K562 (cell line): ENCODE results near the gene RTBDN. TPM values are rescaled to one million over a fixed set of nuclear protein-coding genes. Genes with fewer than 3 reads are reported as not detected.

Experiments used
- ATAC-seq: fragments of 200-7000 bp; cut with Tn5 transposase; 3 replicates; pipeline ENCODE4 v1.9.1; 2020; ENCODE audit warnings: moderate library complexity
- BruUV-seq: library from RNA; stranded (reverse); fragments of 400-500 nt; replicated peaks from 2 replicates; lab custom pipeline; 2021; lab: Mats Ljungman, UMichigan
- CTCF ChIA-PET: fragments of 300-600 bp; formaldehyde crosslinking; extraction: SDS; loops from one replicate; lab custom pipeline; 2021; ENCODE audit warnings: low intra/inter-chr PET ratio; lab: Yijun Ruan, JAX
- POLR2A ChIA-PET: fragments of 300-600, 350-650 bp; sonication (Branson Sonifier 250); formaldehyde crosslinking; extraction: SDS; loops from one replicate; lab custom pipeline; 2021; ENCODE audit warnings: antibody characterized with exemption, inconsistent platforms; lab: Yijun Ruan, JAX
- DNase-seq, 4 experiments: peaks; one replicate each; pipeline versions ENCODE4 v3.0.0 to v3.0.0-alpha.2; 2011 to 2018; ENCODE audit warnings: low spot score in 3 of 4, mixed read lengths in 3 of 4; ENCODE audit errors: extremely low read depth in 1 of 4
- FAIRE-seq: peaks from 2 replicates; lab custom pipeline; 2011; peaks lifted over from hg19 to GRCh38; lab: Jason Lieb, UNC
- H2AFZ ChIP-seq: 2 replicates; pipeline ENCODE4 v1.6.0; 2011; ENCODE audit warnings: low read depth, low read length, control low read depth, inconsistent platforms
- H3K27ac ChIP-seq: fragments of 200-600 bp; 3 replicates; pipeline ENCODE4 v1.8.0; 2011; ENCODE audit warnings: low read depth, mild to moderate bottlenecking, control low read depth, inconsistent platforms, low read length, moderate library complexity, mixed read lengths; ENCODE audit errors: extremely low read depth
- H3K27me3 ChIP-seq, 2 experiments: fragments of 300-600 bp in 1 of 2; 2 replicates in 1 of 2; 3 replicates in 1 of 2; pipeline versions ENCODE4 v1.6.0 to v1.8.0; 2011; ENCODE audit warnings: inconsistent platforms in 2 of 2, low read length in 2 of 2, mild to moderate bottlenecking in 1 of 2, mixed read lengths in 1 of 2, moderate library complexity in 1 of 2; ENCODE audit not compliant: control insufficient read depth in 2 of 2, insufficient read depth in 2 of 2
- H3K36me3 ChIP-seq: fragments of 300-600 bp; 3 replicates; pipeline ENCODE4 v1.8.0; 2011; ENCODE audit warnings: mild to moderate bottlenecking, low read length, inconsistent platforms; ENCODE audit not compliant: control insufficient read depth, insufficient read depth
- H3K4me1 ChIP-seq, 2 experiments: fragments of 200-600 bp in 1 of 2; replicated peaks in 1 of 2; 2 replicates in 1 of 2; 3 replicates in 1 of 2; pipeline versions ENCODE4 v1.5.1 to v1.8.0; 2011; ENCODE audit warnings: inconsistent platforms in 2 of 2, low read length in 2 of 2, mild to moderate bottlenecking in 1 of 2, mixed read lengths in 1 of 2, moderate library complexity in 1 of 2; ENCODE audit not compliant: control insufficient read depth in 2 of 2, insufficient read depth in 2 of 2
- H3K4me2 ChIP-seq: 2 replicates; pipeline ENCODE4 v1.6.1; 2011; ENCODE audit warnings: low read length, control low read depth, inconsistent platforms, mixed read lengths; ENCODE audit not compliant: insufficient read depth
- H3K4me3 ChIP-seq: fragments of 200-600 bp; sonication (generic), shearing (Covaris generic); 2 replicates; pipeline ENCODE4 v1.5.1; 2016; ENCODE audit warnings: control low read depth, inconsistent platforms
- H3K79me2 ChIP-seq: fragments of 200-600 bp; 3 replicates; pipeline ENCODE4 v1.8.0; 2011; ENCODE audit warnings: low read length, inconsistent platforms; ENCODE audit not compliant: control insufficient read depth, insufficient read depth
- H3K9ac ChIP-seq, 2 experiments: 2 replicates each; pipeline versions ENCODE4 v1.6.0 to v1.6.1; 2011; ENCODE audit warnings: low read depth in 2 of 2, low read length in 2 of 2, control low read depth in 1 of 2, inconsistent platforms in 1 of 2, mild to moderate bottlenecking in 1 of 2, mixed read lengths in 1 of 2; ENCODE audit not compliant: insufficient read depth in 1 of 2
- H3K9me1 ChIP-seq: one replicate; pipeline ENCODE4 v1.6.0; 2011; ENCODE audit warnings: inconsistent platforms, mild to moderate bottlenecking, low read length, moderate library complexity; ENCODE audit not compliant: control insufficient read depth, insufficient read depth
- H3K9me3 ChIP-seq: replicated peaks from 2 replicates; pipeline ENCODE4 v1.5.1; 2011; ENCODE audit warnings: low read depth, low read length, inconsistent platforms; ENCODE audit not compliant: control insufficient read depth, insufficient read depth
- H4K20me1 ChIP-seq: replicated peaks from 2 replicates; pipeline ENCODE4 v1.6.1; 2011; ENCODE audit warnings: low read length, inconsistent platforms, mixed read lengths; ENCODE audit not compliant: control insufficient read depth, insufficient read depth
- ARNT ChIP-seq, 2 experiments: fragments of 450-650 bp; IDR thresholded peaks; 2 replicates each; pipeline ENCODE4 v1.6.1; 2016; ENCODE audit warnings: mild to moderate bottlenecking in 1 of 2
- CBFA2T3 ChIP-seq: fragments of 450-650 bp; IDR thresholded peaks from 2 replicates; pipeline ENCODE4 v1.6.1; 2017
- FOXK1 ChIP-seq: sonication (generic); formaldehyde crosslinking; IDR thresholded peaks from 2 replicates; pipeline ENCODE4 v1.8.0; 2022; ENCODE audit warnings: missing genetic modification reagents, mild to moderate bottlenecking, borderline replicate concordance
- HDAC1 ChIP-seq, 2 experiments: fragments of 450-650 bp; IDR thresholded peaks; 2 replicates each; pipeline ENCODE4 v1.6.1; 2016 to 2017; ENCODE audit warnings: inconsistent platforms in 1 of 2, mild to moderate bottlenecking in 1 of 2, moderate library complexity in 1 of 2
- HDAC2 ChIP-seq: fragments of 450-650 bp; IDR thresholded peaks from 2 replicates; pipeline ENCODE4 v1.6.1; 2016; ENCODE audit warnings: mild to moderate bottlenecking
- PHF21A ChIP-seq: fragments of 450-650 bp; IDR thresholded peaks from 2 replicates; pipeline ENCODE4 v1.6.1; 2017; ENCODE audit warnings: low read depth, borderline replicate concordance
- SETDB1 ChIP-seq: IDR thresholded peaks from one replicate; pipeline ENCODE4 v1.6.1; 2012; ENCODE audit warnings: low read length, control low read depth, inconsistent platforms
- SMARCA5 ChIP-seq: fragments of 450-650 bp; IDR thresholded peaks from 2 replicates; pipeline ENCODE4 v1.6.1; 2016
- ZFP36 ChIP-seq: fragments of 150-350 bp; IDR thresholded peaks from 2 replicates; pipeline ENCODE4 v1.6.1; 2018; ENCODE audit warnings: low read length, low read depth; ENCODE audit not compliant: partially characterized antibody
- ZNF24 ChIP-seq: fragments of 450-650 bp; IDR thresholded peaks from 2 replicates; pipeline ENCODE4 v1.6.1; 2016
- ZNF253 ChIP-seq: fragments of 250-450 bp; sonication (Bioruptor Pico); conservative IDR thresholded peaks from 2 replicates; pipeline ENCODE4 v1.6.1; 2021; ENCODE audit warnings: mild to moderate bottlenecking
- WGBS: fragments of 100-300 bp; shearing (Covaris generic); methylation state at CpG from one replicate; pipeline ENCODE4 v1.1.6; 2016; ENCODE audit warnings: low coverage, mixed read lengths; ENCODE audit not compliant: insufficient coverage; ENCODE audit errors: missing lambda C conversion rate; 5-methylcytosine and 5-hydroxymethylcytosine counted together
- in situ Hi-C: fragments of 300-500 bp; cut with MboI; formaldehyde crosslinking; loops from 4 replicates; pipeline ENCODE4 v1.15.0; 2018; ENCODE audit warnings: inconsistent platforms, mixed read lengths
- intact Hi-C: fragments of 100-400 bp; cut with micrococcal nuclease; formaldehyde crosslinking; loops from 2 replicates; pipeline ENCODE4 v1.14.2; 2022
- polyA plus RNA-seq, 8 experiments: library from polyadenylated mRNA; depleted of rRNA in 4 of 8; stranded (reverse) in 5 of 8; unstranded in 3 of 8; fragments of >200 nt; fragmentation: Nextera tagmentation in 2 of 8; fragmentation: Illumina TruSeq in 1 of 8; extraction: Ambion mirVana in 2 of 8; extraction: Trizol in 1 of 8; gene quantifications; 2 replicates each; pipeline versions ENCODE4 v1.2.1 to v1.2.3, GENCODE V29; 2011 to 2014; ENCODE audit warnings: inconsistent platforms in 1 of 8, missing spikeins in 1 of 8
- total RNA-seq, 7 experiments: library from RNA; depleted of rRNA in 6 of 7; stranded (reverse); fragments of >200 nt in 6 of 7; fragmentation: Illumina TruSeq in 2 of 7; extraction: Trizol in 2 of 7; gene quantifications; 2 replicates each; pipeline versions ENCODE4 v1.2.1 to v1.2.3, GENCODE V29; 2011 to 2021; ENCODE audit warnings: low replicate concordance in 1 of 7
- TF ChIP-seq, protein P1 (sequence below), 2 experiments: IDR thresholded peaks in 1 of 2; conservative IDR thresholded peaks in 1 of 2; 2 replicates each; pipeline ENCODE4 v1.6.1; 2016; ENCODE audit warnings: low read depth in 2 of 2, mild to moderate bottlenecking in 1 of 2, missing compliant biosample characterization in 1 of 2, missing genetic modification characterization in 1 of 2, moderate library complexity in 1 of 2
- TF ChIP-seq, protein P2 (sequence below), 2 experiments: fragments of 450-650 bp in 1 of 2; sonication (generic) in 1 of 2; formaldehyde crosslinking in 1 of 2; IDR thresholded peaks in 1 of 2; conservative IDR thresholded peaks in 1 of 2; 2 replicates each; pipeline versions ENCODE4 v1.6.1 to v1.8.1; 2016 to 2023; ENCODE audit warnings: mild to moderate bottlenecking in 2 of 2, moderate library complexity in 2 of 2, inconsistent platforms in 1 of 2, missing genetic modification reagents in 1 of 2
- TF ChIP-seq, protein P3 (sequence below), 2 experiments: fragments of 250-450 bp in 1 of 2; fragments of 450-650 bp in 1 of 2; sonication (Bioruptor Pico) in 1 of 2; IDR thresholded peaks; 2 replicates each; pipeline versions ENCODE4 v1.6.1 to v1.8.0; 2016 to 2021; ENCODE audit warnings: mild to moderate bottlenecking in 2 of 2, moderate library complexity in 2 of 2, missing compliant biosample characterization in 1 of 2, missing genetic modification characterization in 1 of 2
- TF ChIP-seq, protein P4 (sequence below): fragments of 200-800 bp; sonication (Bioruptor generic); IDR thresholded peaks from 2 replicates; pipeline ENCODE4 v1.6.1; 2017; ENCODE audit warnings: missing genetic modification characterization, missing compliant biosample characterization

The RTBDN gene
- total and polyA plus RNA-seq, 9 of the 15 experiments (the other 6 are each of a cell fraction or from before 2014, with no cell fraction given), result 0.20 to 2.3 (median 0.72) TPM; not detected in 1

DNA sequence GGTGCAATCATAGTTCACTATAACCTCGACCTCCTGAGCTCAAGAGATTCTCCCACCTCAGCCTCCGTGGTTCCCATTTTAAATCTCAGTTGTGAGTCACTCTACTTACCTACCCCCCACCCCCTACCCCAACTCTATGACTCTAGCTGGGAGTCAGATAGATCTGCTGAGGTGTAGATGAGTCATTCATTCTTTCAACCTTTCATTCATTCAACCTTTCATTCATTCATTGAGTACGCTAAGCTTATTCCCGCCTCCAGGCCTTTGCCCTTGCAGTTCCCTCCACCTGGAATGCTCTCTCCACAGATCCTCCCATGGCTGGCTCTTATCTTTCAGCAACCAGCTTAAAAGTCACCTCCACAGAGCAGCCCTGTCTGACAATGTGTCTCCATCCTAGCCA lies 2.8 kb upstream of the RTBDN start (continued):
- TF ChIP-seq, protein P1, sequence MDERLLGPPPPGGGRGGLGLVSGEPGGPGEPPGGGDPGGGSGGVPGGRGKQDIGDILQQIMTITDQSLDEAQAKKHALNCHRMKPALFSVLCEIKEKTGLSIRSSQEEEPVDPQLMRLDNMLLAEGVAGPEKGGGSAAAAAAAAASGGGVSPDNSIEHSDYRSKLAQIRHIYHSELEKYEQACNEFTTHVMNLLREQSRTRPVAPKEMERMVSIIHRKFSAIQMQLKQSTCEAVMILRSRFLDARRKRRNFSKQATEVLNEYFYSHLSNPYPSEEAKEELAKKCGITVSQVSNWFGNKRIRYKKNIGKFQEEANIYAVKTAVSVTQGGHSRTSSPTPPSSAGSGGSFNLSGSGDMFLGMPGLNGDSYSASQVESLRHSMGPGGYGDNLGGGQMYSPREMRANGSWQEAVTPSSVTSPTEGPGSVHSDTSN (CRISPR knock-in tag; IDR thresholded peaks at IDR 0.05; ENCODE audit: low read depth), result no peak
- TF ChIP-seq, protein P1 (tag; conservative IDR thresholded peaks at IDR 0.05; ENCODE audit: low read depth), result no peak
- TF ChIP-seq, protein P2, sequence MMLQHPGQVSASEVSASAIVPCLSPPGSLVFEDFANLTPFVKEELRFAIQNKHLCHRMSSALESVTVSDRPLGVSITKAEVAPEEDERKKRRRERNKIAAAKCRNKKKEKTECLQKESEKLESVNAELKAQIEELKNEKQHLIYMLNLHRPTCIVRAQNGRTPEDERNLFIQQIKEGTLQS (IDR thresholded peaks at IDR 0.05), result peak; percentile 78
- TF ChIP-seq, protein P2 (CRISPR knock-in tag; conservative IDR thresholded peaks at IDR 0.05), result no peak
- no peak for TF ChIP-seq PHF21A
- TF ChIP-seq ZFP36, result peak; percentile 60
- no peak for TF ChIP-seq HDAC1 (IDR thresholded peaks at IDR 0.05)
- TF ChIP-seq CBFA2T3, result 0 out of 2 replicates have a peak, but pooled peaks have one; percentile 13

DNA sequence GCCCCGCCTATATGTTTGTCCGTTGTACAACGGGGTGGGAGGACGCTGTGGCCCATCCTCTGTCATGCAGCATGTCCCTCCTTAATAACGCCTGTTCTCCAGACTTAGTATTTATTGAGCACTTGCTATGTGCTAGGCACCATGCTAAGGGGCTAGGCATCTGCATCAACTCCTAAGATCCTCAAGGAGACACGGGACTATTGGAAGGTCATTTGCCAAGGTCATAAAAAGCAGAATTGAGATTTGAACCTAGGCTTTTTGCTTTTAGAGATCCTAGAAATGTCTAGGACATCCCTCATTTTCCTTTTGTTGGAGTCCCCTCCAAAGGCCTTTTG lies 2.1 kb upstream of the RTBDN start:
- in situ Hi-C loops, result no loop called here
- Histone ChIP-seq H3K4me1 (peaks cover 48 to 67% of the 10 kb centered on the region in 2 experiments), H3K9me3 (no peaks in the 10 kb centered on the region), H3K79me2 (peaks cover 14% of the 10 kb centered on the region), H3K36me3 (peaks cover 2% of the 10 kb centered on the region; the same call in 1 of the 3 replicates), H2AFZ (peak overlapping the region; percentile 9; the same call in 1 of the 2 replicates), H3K27me3 (no peaks in the 10 kb centered on the region; a peak in 1 of 5 replicates), H4K20me1 (peaks cover 20% of the 10 kb centered on the region), H3K9ac (no peak overlapping the region), H3K9me1 (no peaks in the 10 kb centered on the region), H3K4me3 (no peak overlapping the region), H3K4me2 (no peak overlapping the region), H3K27ac (peak overlapping the region; percentile 24; the same call in 2 of the 3 replicates)
- intact Hi-C loops, result loop anchor here (5.0 kb wide), 1 partner anchor 51 kb away; the partner anchor contains the start of gene KLF1
- ChIA-PET CTCF (interaction anchor here (0.6 kb wide), 1 partner anchor 189 kb away, joined by 3 read pairs; no protein-coding TSS in a partner anchor), POLR2A (no interaction called here)
- DNase-seq (no peak), FAIRE-seq (no peak), ATAC-seq (no peak)
- BruUV-seq, result no TSS peak
- 8% methylated on average over 6 of the region's 6 CpGs for WGBS
- no peak for TF ChIP-seq ZNF253 (CRISPR knock-in tag)
- TF ChIP-seq ARNT (IDR thresholded peaks at IDR 0.05), result peak in 1 of 2 experiments; percentile 43; a peak in 1 of 4 replicates
- TF ChIP-seq SETDB1, result no peak
- TF ChIP-seq HDAC2, result no peak
- TF ChIP-seq FOXK1, result no peak
- peak; percentile 70; the same call in 1 of the 2 replicates for TF ChIP-seq ZNF24
- TF ChIP-seq, protein P3, sequence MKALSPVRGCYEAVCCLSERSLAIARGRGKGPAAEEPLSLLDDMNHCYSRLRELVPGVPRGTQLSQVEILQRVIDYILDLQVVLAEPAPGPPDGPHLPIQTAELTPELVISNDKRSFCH (CRISPR knock-in tag; IDR thresholded peaks at IDR 0.05), result no peak
- TF ChIP-seq, protein P3 (tag; IDR thresholded peaks at IDR 0.05), result 0 out of 2 replicates have a peak, but pooled peaks have one; percentile 3
- TF ChIP-seq SMARCA5, result no peak
- TF ChIP-seq, protein P4, sequence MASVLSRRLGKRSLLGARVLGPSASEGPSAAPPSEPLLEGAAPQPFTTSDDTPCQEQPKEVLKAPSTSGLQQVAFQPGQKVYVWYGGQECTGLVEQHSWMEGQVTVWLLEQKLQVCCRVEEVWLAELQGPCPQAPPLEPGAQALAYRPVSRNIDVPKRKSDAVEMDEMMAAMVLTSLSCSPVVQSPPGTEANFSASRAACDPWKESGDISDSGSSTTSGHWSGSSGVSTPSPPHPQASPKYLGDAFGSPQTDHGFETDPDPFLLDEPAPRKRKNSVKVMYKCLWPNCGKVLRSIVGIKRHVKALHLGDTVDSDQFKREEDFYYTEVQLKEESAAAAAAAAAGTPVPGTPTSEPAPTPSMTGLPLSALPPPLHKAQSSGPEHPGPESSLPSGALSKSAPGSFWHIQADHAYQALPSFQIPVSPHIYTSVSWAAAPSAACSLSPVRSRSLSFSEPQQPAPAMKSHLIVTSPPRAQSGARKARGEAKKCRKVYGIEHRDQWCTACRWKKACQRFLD, result 0 out of 2 replicates have a peak, but pooled peaks have one; percentile 32
